Measurements from ENCODE around the gene KAZN.

Gene KAZN

DNA sequence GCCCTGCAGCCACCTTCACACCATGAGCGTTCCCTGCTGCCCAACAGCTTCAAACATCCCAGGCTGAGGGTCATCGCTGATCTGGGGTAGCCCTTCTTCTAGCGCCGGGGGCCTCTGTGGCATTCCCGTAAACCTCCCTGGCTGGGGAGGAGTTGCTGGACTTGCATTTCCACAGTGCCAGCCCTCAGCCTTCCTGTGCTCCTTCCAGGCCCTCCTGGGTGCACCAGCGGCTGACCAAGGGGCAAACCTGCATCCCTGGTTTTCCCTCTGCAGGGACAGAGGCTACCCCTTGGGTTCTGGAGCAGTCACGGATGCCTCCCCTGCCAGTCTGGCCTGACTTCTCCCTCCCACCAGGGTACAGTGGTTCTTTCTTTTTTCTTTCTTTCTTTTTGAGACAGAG is 336.4 kb downstream of the KAZN start:
- DNase-seq (ENCODE audit: low read depth): no peak

GRCh38 chr1:14936815-14937214 is 338.3 kb downstream of the KAZN start:
- DNase-seq (ENCODE audit: low read depth): no peak

DNA sequence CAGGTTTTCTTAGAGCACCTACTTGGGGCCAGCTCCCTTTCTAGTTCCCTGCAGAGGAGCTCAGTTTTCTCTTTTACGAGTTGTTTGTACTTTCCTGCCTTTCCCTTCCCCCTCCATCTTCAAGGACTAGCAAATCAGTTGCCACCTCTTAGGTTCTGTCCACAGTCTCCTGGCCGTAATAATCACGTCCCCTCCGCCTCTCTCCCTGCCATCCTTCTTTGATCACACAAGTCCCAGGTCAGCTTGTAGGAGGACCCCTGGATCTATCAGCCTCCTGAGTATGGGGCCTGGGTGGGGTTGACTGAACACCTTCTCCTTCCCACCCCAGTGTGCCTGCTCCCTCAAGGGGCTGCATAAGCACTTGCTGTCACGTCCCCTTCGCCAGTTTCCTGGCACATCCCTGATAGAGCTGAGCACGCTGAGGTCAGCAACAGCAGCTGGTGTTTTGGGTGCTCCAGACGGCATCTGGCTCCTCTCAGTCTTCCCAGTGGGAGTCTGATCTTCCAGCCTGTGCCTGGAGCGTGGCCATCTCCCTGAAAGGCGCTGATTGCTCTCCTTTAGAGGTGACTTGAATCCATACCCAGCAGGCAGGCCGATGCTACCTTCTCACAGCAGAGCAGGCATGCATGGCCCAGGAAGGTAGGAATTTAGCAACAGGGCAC is 338.9 kb downstream of the KAZN start:
- no peak for DNase-seq (ENCODE audit: low read depth)

- DNase-seq (ENCODE audit: low read depth): no peak
Observed at GRCh38 chr1:14939527-14940284, 341.2 kb downstream of the KAZN start.

DNA sequence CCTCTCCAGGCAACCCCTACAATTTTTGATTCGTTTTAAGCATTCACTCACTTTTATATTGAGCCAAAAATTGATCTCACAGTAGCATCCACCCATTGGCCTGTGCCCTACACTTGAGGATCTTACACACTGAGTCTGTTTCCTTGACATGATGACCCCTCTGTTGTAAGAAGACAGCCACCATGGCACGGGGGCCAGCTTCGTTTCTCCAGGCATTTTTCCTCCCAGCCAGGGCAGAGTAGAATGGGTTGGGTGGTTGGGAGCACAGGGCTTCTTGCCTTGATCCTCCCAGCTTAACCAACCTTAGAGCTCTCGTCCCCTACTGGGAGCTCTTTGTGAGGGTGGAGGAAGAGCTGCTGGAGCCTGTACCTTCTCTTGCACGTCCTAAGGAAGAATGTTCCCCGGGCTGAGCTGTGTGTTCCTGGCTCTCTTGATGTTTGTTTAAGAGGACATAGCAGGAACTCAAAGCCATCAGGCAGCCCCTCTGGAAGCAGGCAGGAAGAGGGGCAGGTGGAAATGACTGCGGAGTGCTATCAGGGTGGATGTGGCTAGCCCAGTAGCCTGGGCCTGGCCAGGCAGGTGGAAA is 341.9 kb downstream of the KAZN start:
- DNase-seq (ENCODE audit: low read depth): no peak

GRCh38 chr1:14941864-14942263 is 343.4 kb downstream of the KAZN start:
- no peak for DNase-seq (ENCODE audit: low read depth)

DNA sequence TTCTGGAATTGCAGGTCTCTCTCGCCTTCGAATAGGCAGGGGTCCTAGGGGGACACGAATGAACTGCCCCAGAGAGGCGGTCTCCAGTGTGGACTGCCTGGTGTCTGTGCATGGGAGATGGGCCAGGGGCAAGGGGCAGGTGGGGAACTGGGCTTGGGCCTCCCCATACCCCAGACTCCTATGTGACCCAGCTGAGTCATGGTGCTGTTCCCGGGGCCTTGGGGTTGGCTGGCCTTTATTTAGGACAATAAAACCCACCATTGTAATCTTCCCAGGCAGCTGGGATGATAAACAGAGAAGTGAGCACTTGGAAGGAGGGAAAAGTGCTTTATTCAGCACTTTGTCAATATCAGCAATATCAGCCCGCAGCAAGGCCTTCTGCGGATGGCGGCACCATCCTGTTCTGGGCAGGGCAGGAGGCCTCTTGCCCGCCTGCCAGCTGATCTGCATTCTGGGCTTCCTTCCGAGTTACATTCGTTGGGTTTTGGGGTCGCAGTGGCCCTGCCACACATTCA is 346.0 kb downstream of the KAZN start:
- no peak for DNase-seq (ENCODE audit: low read depth)

DNA sequence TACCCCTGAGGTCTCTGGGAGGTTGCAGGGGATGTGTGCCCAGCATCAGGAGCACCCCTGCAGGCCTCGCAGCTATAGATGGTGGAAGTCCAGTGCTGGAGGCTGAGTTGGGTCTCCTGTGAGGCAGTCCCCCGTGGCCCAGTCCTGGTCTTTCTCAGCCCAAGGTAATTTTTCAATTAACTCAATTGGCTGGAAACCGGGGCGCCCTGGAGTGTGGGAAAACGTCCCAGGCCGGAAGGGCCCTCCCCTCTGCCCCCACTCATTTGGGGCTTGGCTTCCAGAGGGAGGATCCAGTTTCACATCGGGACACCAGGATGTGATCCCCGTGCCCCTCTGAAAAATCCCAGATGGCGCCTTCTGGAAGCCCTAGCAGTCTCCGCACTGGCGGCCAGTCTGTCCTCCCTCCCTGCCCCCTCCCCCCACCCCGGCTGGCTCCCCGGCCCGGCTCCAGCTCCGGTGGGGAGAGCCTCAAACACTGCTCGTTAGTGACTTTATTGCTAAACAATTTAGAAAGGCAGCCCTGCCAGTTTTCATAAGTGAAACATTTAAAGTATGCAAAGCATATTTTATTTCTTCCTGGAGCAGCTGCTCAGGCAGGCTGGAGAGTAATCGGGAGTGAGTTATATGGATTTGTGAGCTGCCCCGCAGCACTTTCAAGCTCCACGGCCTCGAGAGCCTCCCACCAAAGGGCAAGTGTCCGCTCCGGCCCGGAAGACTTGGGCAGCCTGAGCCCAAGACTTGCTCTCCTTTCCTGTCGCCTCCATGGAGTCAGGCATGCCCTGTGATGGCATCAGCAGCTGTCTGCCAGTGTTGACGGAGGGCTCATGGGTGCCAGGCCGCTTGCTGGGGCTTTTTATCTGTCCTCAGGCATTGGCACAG is 346.9 kb downstream of the KAZN start:
- DNase-seq (ENCODE audit: low read depth): no peak

GRCh38 chr1:14946011-14946359 is 347.5 kb downstream of the KAZN start:
- no peak for DNase-seq (ENCODE audit: low read depth)

DNA sequence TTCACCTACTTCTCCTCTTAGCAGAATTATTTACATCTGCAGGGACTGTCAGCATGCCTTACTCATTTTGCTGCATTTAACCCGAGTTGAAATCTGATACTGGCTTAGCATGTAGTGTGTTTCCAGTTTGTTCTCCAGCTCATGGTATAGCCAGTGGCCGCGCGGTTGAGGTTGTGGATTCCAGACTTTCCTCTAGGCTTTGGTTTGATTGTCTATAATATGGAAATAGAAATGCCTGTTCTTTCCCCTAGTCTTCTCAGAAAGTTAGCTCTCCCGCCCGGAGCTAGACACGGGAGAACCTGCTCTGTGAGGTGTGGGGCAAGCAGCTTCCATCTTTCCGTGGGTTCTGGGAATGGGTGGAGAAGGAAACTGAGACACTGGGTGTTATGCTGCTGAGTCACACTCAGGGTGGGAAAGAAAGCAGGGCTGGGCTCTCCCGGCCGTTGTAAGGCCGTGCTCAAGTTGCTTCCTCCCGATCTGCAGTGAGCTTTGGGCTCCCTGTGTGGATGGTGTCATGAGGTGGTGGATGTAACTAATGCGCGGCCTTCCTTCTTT is 348.3 kb downstream of the KAZN start:
- DNase-seq (ENCODE audit: low read depth): no peak

DNA sequence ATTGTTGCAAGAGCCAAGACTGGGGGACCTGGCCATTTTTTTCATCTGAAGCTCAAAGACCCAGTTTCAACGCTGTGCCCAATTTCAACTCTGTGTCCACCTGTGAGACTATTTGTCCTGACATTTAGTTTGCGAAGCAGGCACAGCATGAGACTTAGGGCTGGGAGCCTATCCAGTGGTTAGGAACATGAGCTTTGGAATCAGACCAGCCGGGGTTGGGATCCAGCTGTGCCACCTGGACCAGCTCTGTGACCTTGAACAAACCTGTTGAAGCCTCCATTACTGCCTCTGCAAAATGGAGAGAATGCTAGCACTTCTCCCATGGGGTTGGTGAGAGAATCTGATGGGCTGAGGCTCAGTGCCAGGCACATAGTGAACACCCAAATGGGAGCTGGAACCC is 348.9 kb downstream of the KAZN start:
- no peak for DNase-seq (ENCODE audit: low read depth)

DNA sequence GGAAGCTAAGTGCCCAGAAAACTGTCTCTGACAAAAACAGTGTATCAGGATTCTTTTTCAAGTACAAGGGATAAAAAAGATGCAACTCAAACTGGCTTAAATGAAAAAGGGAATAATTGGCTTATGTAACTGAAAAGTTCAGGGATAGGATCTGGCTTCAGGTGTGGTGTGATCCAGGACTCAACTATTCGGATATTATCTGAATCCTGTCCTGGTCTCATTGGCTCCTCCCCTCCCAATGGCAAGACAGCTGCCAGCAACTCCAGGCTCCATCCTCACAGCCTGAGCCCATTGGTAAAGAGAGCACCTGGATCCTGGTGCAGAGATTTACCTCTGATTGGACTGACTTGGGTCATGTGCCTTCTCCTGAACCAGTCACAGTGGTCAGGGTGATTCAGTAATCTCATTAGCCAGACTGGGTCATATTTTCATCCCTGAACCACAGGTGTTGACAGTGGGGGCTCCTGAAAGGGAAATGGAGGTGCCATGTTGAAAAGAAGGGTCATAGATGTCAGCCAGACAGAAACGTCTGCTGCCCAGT is 349.7 kb downstream of the KAZN start:
- DNase-seq (ENCODE audit: low read depth): no peak

GRCh38 chr1:14949270-14949835 is 350.9 kb downstream of the KAZN start:
- no peak for DNase-seq (ENCODE audit: low read depth)

- DNase-seq (ENCODE audit: low read depth): no peak
Observed at GRCh38 chr1:14949836-14950713, 351.6 kb downstream of the KAZN start.

DNA sequence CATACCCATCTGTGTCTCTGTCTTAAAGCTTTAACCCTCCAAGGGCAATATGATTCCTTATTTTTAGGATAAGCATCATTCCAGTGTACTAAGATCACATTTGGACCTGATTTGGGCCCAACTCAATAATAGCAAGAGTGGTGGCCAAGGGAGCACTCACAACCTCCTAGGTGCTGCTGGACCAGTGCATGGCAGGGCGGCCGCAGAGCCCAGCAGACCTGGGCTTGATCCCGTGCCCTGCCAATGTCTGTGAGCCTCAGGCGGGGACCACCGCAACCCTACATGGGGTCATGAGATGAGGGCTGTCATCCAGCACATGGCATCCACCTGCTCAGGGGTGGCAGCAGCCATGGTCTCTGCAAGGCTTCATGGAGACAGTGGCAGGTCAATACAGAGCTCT is 353.3 kb downstream of the KAZN start:
- DNase-seq (ENCODE audit: low read depth): no peak

DNA sequence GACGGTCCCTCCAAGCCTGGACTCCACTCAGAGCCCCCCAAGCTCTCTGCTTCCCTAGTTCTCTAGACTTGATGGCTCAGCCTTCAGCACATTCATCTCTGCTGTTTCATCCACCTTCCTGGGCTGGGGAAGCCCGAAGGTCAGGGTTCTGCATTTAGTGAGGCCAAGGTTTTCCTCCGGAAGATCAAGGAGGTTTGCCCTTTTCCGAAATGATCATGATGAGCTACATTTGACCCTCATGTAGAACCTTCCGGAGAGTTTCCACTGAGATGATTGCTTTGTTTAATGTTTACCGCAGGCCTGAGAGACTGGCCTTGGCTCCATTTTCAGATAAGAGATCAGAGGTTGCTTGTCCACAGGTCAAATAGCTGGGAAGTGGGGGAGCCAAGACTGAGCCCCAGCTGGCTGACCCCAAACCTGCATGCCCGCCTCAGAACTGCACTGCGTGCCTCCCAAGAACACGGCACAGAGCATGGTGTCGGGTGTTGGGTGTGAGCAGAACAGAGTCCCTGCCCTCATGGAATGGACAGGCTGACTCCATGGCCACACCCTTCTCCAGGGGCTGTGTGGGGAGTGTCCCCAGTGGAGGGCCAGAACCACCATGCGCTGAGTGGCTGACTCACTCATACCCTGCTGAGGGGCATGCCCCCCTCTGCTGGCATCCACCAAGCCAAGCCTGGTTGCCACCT is 354.3 kb downstream of the KAZN start:
- no peak for DNase-seq (ENCODE audit: low read depth)

DNA sequence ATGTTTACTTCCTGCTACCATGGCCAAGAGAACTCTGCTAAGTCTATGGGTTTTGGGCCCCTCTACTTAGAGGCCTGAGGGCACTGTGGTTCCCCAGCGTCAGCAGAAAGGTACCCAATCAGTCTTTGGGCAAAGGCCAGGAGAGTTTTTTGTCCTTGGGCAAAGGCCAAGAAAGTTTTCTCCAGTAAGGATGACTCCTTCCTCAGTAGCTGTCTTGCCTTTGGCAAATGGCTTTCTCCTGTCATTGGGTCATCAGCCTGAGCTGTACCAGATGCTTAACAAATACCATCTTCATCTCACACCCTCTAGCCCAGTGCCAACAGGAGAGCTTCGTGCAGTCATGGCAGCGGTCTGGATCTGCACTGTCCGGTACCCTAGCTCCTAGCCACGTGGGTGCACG is 355.7 kb downstream of the KAZN start:
- no peak for DNase-seq (ENCODE audit: low read depth)

- DNase-seq (ENCODE audit: low read depth): no peak
Observed at GRCh38 chr1:14954930-14955329, 356.4 kb downstream of the KAZN start.

DNA sequence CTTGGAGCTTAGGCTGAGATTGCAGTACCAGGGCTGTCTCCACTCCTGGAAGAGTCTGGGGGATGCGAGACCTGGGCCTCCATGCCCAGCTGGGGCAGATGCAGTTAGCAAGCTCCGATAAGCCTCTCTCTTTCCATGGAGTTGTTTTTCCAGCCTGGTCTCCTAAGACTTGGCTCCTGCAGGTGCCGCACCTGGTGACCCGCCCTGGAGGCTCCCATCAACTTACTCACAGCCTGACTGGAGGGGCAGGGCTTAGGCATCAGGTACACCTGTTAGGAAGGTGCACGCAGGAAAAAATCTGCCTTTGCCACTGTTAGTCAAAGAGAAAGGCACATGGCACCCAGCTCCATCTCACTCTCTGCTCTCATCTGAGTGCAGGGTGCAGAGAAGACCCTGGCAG is 356.9 kb downstream of the KAZN start:
- no peak for DNase-seq (ENCODE audit: low read depth)

DNA sequence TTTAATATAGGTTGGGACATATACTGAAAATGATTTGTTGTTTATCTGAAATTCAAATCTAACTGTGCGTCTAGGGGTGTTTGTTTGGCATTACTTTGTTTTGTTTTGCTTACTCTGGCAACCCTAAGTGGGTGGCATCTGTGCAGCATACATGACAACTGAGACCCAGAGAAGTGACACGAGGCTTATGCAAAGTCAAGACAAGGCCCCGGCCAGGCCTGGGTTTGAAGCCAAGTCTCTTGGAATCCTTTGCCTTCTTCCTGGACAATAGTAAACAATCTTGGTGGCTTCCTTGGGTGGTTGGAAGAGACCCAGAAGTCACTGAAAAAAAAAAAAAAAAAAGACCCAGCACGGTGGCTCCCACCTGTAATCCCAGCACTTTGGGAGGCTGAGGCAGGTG is 357.5 kb downstream of the KAZN start:
- DNase-seq (ENCODE audit: low read depth): no peak

Data from CMK (cell line).